Activated T-helper 1 cell treated with Interleukin-2 at 50 U/mL for 16 hours (primary cell): Measurements from ENCODE around the gene GPR3.

Experiments used
- DNase-seq: peaks from one replicate; pipeline ENCODE4 v3.0.0-alpha.2; 2020; ENCODE audit warnings: low read depth

The GPR3 gene

GRCh38 chr1:27392096-27392777 is at the start of gene GPR3:
GPR3 (plus strand) TSS chr1:27392622; CDS start chr1:27393799, 1,177 bp downstream.
- DNase-seq = peak; percentile 92

GRCh38 chr1:27342778-27343638 is 49.4 kb upstream of the GPR3 start:
- DNase-seq = peak; percentile 66

- DNase-seq = no peak
Measured at GRCh38 chr1:27343639-27344025, 48.8 kb upstream of the GPR3 start.

GRCh38 chr1:27345272-27345671 is 47.1 kb upstream of the GPR3 start:
- DNase-seq = no peak

- DNase-seq = no peak
Measured at GRCh38 chr1:27346357-27346756, 46.1 kb upstream of the GPR3 start.

- DNase-seq = no peak
Measured at GRCh38 chr1:27346991-27347624, 45.3 kb upstream of the GPR3 start.

GRCh38 chr1:27348861-27349783 is 43.3 kb upstream of the GPR3 start:
- no peak for DNase-seq

- no peak for DNase-seq
Measured at GRCh38 chr1:27349784-27350662, 42.4 kb upstream of the GPR3 start.

- DNase-seq = no peak
Measured at GRCh38 chr1:27350663-27351540, 41.5 kb upstream of the GPR3 start.

GRCh38 chr1:27351541-27352107 is 40.8 kb upstream of the GPR3 start:
- DNase-seq = no peak

GRCh38 chr1:27353166-27353565 is 39.3 kb upstream of the GPR3 start:
- DNase-seq = no peak

GRCh38 chr1:27353629-27354028 is 38.8 kb upstream of the GPR3 start:
- DNase-seq = no peak

- no peak for DNase-seq
Measured at GRCh38 chr1:27355683-27356082, 36.7 kb upstream of the GPR3 start.

GRCh38 chr1:27356277-27356618 is 36.2 kb upstream of the GPR3 start:
- DNase-seq = no peak

GRCh38 chr1:27356619-27357280 is 35.7 kb upstream of the GPR3 start:
- DNase-seq = no peak

- peak; percentile 72 for DNase-seq
Measured at GRCh38 chr1:27357281-27358037, 35.0 kb upstream of the GPR3 start.

GRCh38 chr1:27358038-27358927 is 34.1 kb upstream of the GPR3 start:
- no peak for DNase-seq
